Muscle of arm (tissue), 12 donors: ENCODE measurements around the gene TIMM50. TPM values are rescaled to one million over a fixed set of nuclear protein-coding genes. Genes with fewer than 3 reads are reported as not detected.

Experiments used
- DNase-seq: peaks from one replicate; pipeline ENCODE4 v3.0.0-alpha.2; 2013
- polyA plus RNA-seq, 12 donors: library from polyadenylated mRNA; unstranded; fragments of 120-200 nt; gene quantifications; one replicate each; pipeline ENCODE4 v1.2.1, GENCODE V29; 2013; ENCODE audit not compliant: insufficient read length in 12 of 12

The TIMM50 gene
- polyA plus RNA-seq, 12 donors: 41.6 to 61.9 (median 46.0) TPM; not detected in 1

GRCh38 chr19:39520541-39521484, 40.2 kb downstream of the TIMM50 start:
- DNase-seq: no peak

GRCh38 chr19:39524495-39524894, 43.9 kb downstream of the TIMM50 start:
- DNase-seq: no peak

- DNase-seq: no peak
These were observed 44.6 kb downstream of the TIMM50 start for GRCh38 chr19:39525205-39525604.

GRCh38 chr19:39531834-39532232, 51.2 kb downstream of the TIMM50 start:
- no peak for DNase-seq

GRCh38 chr19:39532233-39533002, 51.8 kb downstream of the TIMM50 start, which contains the start of gene EID2B:
EID2B (minus strand) TSS chr19:39532852; CDS start chr19:39532802, 50 bp downstream.
- DNase-seq: peak; percentile 99

GRCh38 chr19:39533003-39533512, 52.4 kb downstream of the TIMM50 start:
- DNase-seq: no peak

- DNase-seq: no peak
These were observed 53.2 kb downstream of the TIMM50 start for GRCh38 chr19:39533791-39534190.

GRCh38 chr19:39539165-39539517, 58.5 kb downstream of the TIMM50 start:
- DNase-seq: no peak

GRCh38 chr19:39539518-39540332, 59.1 kb downstream of the TIMM50 start, which contains the start of gene EID2:
EID2 (minus strand) TSS chr19:39540161; CDS start chr19:39540079, 82 bp downstream.
- peak; percentile 97 for DNase-seq

- DNase-seq: no peak
These were observed 59.7 kb downstream of the TIMM50 start for GRCh38 chr19:39540333-39540673.

Other genes with a start within 250 kb of the TIMM50 start
- not detected for gene IFNL3, start 235.8 kb upstream of the TIMM50 start, polyA plus RNA-seq
- under 1 TPM in 2 of 12 donors, not detected in 10; 0.12 to 0.17 TPM for gene IFNL4, start 232.0 kb upstream of the TIMM50 start, polyA plus RNA-seq
- not detected for gene IFNL2, start 212.4 kb upstream of the TIMM50 start, polyA plus RNA-seq
- gene IFNL1, start 184.4 kb upstream of the TIMM50 start, polyA plus RNA-seq: not detected
- 1 to 10 TPM in 3 of 12 donors, under 1 TPM in 7, not detected in 2; 0.42 to 2.8 (median 0.61) TPM for gene LRFN1, start 160.0 kb upstream of the TIMM50 start, polyA plus RNA-seq
- gene GMFG, start 144.8 kb upstream of the TIMM50 start, polyA plus RNA-seq: 10 to 100 TPM in 11 of 12 donors, not detected in 1; 12.1 to 31.1 (median 17.8) TPM
- 100 to 1,000 TPM in 2 of 12 donors, 10 to 100 TPM in 9, not detected in 1; 57.9 to 191 (median 74.7) TPM for gene SAMD4B, start 138.4 kb upstream of the TIMM50 start, polyA plus RNA-seq
- gene PAF1, start 89.7 kb upstream of the TIMM50 start, polyA plus RNA-seq: 10 to 100 TPM in 11 of 12 donors, not detected in 1; 33.0 to 65.6 (median 39.1) TPM
- 10 to 100 TPM in 11 of 12 donors, not detected in 1; 14.8 to 35.2 (median 22.9) TPM for gene MED29, start 89.5 kb upstream of the TIMM50 start, polyA plus RNA-seq
- gene ZFP36, start 74.0 kb upstream of the TIMM50 start, polyA plus RNA-seq: 100 to 1,000 TPM in 4 of 12 donors, 10 to 100 TPM in 7, not detected in 1; 29.7 to 250 (median 69.4) TPM
- 10 to 100 TPM in 11 of 12 donors, not detected in 1; 26.4 to 86.4 (median 47.0) TPM for gene PLEKHG2, start 68.2 kb upstream of the TIMM50 start, polyA plus RNA-seq
- gene RPS16, start 44.9 kb upstream of the TIMM50 start, polyA plus RNA-seq: 1,000 to 10,000 TPM in 10 of 12 donors, 100 to 1,000 TPM in 1, not detected in 1; 937 to 1,979 (median 1,712) TPM
- gene SUPT5H, start 35.3 kb upstream of the TIMM50 start, polyA plus RNA-seq: 100 to 1,000 TPM in 1 of 12 donors, 10 to 100 TPM in 10, not detected in 1; 74.5 to 113 (median 82.6) TPM
- gene DLL3, start 18.1 kb downstream of the TIMM50 start, polyA plus RNA-seq: under 1 TPM in 9 of 12 donors, not detected in 3; 0.08 to 0.25 (median 0.16) TPM
- gene SELENOV, start 34.3 kb downstream of the TIMM50 start, polyA plus RNA-seq: under 1 TPM in 2 of 12 donors, not detected in 10; 0.17 to 0.33 TPM
- gene EID2B, start 52.0 kb downstream of the TIMM50 start, polyA plus RNA-seq: 1 to 10 TPM in 11 of 12 donors, not detected in 1; 2.0 to 9.7 (median 2.5) TPM
- 10 to 100 TPM in 7 of 12 donors, 1 to 10 TPM in 4, not detected in 1; 7.5 to 20.2 (median 10.8) TPM for gene EID2, start 59.3 kb downstream of the TIMM50 start, polyA plus RNA-seq
- gene LGALS13, start 121.7 kb downstream of the TIMM50 start, polyA plus RNA-seq: under 1 TPM in 1 of 12 donors, not detected in 11; 0.33 TPM
- not detected for gene LGALS16, start 175.1 kb downstream of the TIMM50 start, polyA plus RNA-seq
- 1 to 10 TPM in 2 of 12 donors, under 1 TPM in 5, not detected in 5; 0.33 to 1.1 (median 0.49) TPM for gene LGALS14, start 223.6 kb downstream of the TIMM50 start, polyA plus RNA-seq